Kidney epithelial cell (primary cell): ENCODE results near the gene NTRK3. TPM values are rescaled to one million over a fixed set of nuclear protein-coding genes. Genes with fewer than 3 reads are reported as not detected.

Experiments
- DNase-seq: peaks from one replicate; pipeline ENCODE4 v3.0.0-alpha.2; 2010; ENCODE audit warnings: low read depth
- H3K27me3 ChIP-seq: 2 replicates; pipeline ENCODE4 v1.6.0; 2011; ENCODE audit warnings: low read length; ENCODE audit not compliant: control insufficient read depth, insufficient read depth
- H3K36me3 ChIP-seq: 2 replicates; pipeline ENCODE4 v1.5.1; 2011; ENCODE audit warnings: low read length; ENCODE audit not compliant: control insufficient read depth, insufficient read depth
- H3K4me3 ChIP-seq: 2 replicates; pipeline ENCODE4 v1.5.1; 2011; ENCODE audit warnings: low read depth, mild to moderate bottlenecking, control low read depth, low read length
- CTCF ChIP-seq: IDR thresholded peaks from 2 replicates; pipeline ENCODE4 v1.5.1; 2011; ENCODE audit warnings: mild to moderate bottlenecking, moderate library complexity, low read length, control low read depth, inconsistent platforms; ENCODE audit not compliant: insufficient read depth, poor library complexity, severe bottlenecking
- total RNA-seq: library from RNA; depleted of rRNA; stranded (reverse); fragments of >200 nt; gene quantifications from 2 replicates; pipeline ENCODE4 v1.2.3, GENCODE V29; 2015

Gene NTRK3
- total RNA-seq, 1 donor from 2014 or later = not detected

GRCh38 chr15:88011533-88011932 lies 245.0 kb downstream of the NTRK3 start:
- no peak for DNase-seq
- H3K36me3 ChIP-seq = no peaks in the 10 kb centered on the region
- no peak for TF ChIP-seq CTCF
- H3K27me3 ChIP-seq = no peaks in the 10 kb centered on the region
- H3K4me3 ChIP-seq = no peak overlapping the region

DNA sequence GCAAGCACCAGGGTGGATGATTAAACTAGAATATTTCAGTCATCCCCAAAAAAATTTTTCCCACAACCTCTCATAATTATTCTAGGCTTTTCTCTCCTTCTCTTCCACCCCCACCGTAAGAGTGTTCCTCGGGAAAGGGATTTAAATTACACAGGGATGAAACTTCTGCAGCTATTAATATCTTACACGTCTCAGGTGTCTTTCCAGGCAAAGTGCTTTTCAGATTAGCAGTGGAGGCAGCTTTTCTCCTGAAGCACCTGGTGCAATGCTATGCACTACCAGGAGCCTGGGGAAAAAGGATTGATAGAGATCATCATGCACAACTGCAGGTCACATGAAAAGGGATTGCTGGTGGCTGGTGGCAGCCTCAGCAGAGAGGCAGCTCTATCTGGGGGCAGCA lies 250.4 kb downstream of the NTRK3 start:
- H3K27me3 ChIP-seq = no peaks in the 10 kb centered on the region
- no peak overlapping the region for H3K4me3 ChIP-seq
- H3K36me3 ChIP-seq = no peaks in the 10 kb centered on the region
- no peak for TF ChIP-seq CTCF
- no peak for DNase-seq

- H3K36me3 ChIP-seq = no peaks in the 10 kb centered on the region
- DNase-seq = no peak
- TF ChIP-seq CTCF = no peak
- no peak overlapping the region for H3K4me3 ChIP-seq
- no peaks in the 10 kb centered on the region for H3K27me3 ChIP-seq
Measured at GRCh38 chr15:88004399-88004798, 252.1 kb downstream of the NTRK3 start.

- no peak overlapping the region for H3K4me3 ChIP-seq
- no peak for TF ChIP-seq CTCF
- DNase-seq = no peak
- no peaks in the 10 kb centered on the region for H3K36me3 ChIP-seq
- H3K27me3 ChIP-seq = no peaks in the 10 kb centered on the region
Measured at GRCh38 chr15:88003541-88004327, 252.8 kb downstream of the NTRK3 start.

DNA sequence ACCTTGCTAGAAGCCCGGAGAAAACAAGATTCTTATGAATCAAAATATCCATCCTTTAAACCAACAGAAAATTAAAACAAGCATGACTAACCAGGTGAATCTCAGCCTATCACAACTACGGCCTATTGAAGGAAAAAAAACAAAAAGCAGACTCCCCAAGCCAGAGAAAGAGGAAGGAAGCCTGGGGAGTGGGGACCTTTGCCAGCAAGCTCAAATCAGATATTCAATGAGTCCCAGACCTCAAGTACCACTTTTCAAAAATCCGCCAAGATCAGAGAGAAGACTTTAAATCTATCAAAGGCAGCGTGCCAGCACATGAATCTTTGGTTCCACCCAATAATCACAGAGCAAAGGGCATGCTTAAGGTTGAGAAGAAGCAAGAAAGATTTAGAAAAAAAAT lies 253.8 kb downstream of the NTRK3 start:
- no peak for TF ChIP-seq CTCF
- no peak for DNase-seq

GRCh38 chr15:87998630-87999029 lies 257.9 kb downstream of the NTRK3 start:
- Histone ChIP-seq H3K36me3 (no peaks in the 10 kb centered on the region), H3K4me3 (no peak overlapping the region), H3K27me3 (no peaks in the 10 kb centered on the region)
- no peak for DNase-seq
- TF ChIP-seq CTCF = no peak

More for the DNA sequence above, 253.8 kb downstream of the NTRK3 start:
- H3K36me3 ChIP-seq = no peaks in the 10 kb centered on the region
- H3K27me3 ChIP-seq = no peaks in the 10 kb centered on the region
- no peak overlapping the region for H3K4me3 ChIP-seq
